MG63 (cell line): ENCODE measurements around the gene MEF2C. TPM values are rescaled to one million over a fixed set of nuclear protein-coding genes. Genes with fewer than 3 reads are reported as not detected.
A peak's percentile ranks its signal among the peaks of the same experiment; 100 is the strongest.

ENCODE experiments used
- DNase-seq: peaks from one replicate; pipeline ENCODE4 v3.0.0-alpha.2; 2020
- H3K27me3 ChIP-seq: fragments of 250-450 bp; sonication (Bioruptor Pico); 2 replicates; pipeline ENCODE4 v1.5.1; 2020; ENCODE audit warnings: mild to moderate bottlenecking, moderate library complexity
- H3K36me3 ChIP-seq: fragments of 250-450 bp; sonication (Bioruptor Pico); 2 replicates; pipeline ENCODE4 v1.5.1; 2020; ENCODE audit warnings: mild to moderate bottlenecking, moderate library complexity
- H3K4me3 ChIP-seq: fragments of 250-450 bp; sonication (Bioruptor Pico); 2 replicates; pipeline ENCODE4 v1.5.1; 2020; ENCODE audit warnings: mild to moderate bottlenecking, moderate library complexity
- H3K9me3 ChIP-seq: fragments of 250-450 bp; sonication (Bioruptor Pico); 2 replicates; pipeline ENCODE4 v1.5.1; 2020; ENCODE audit warnings: mild to moderate bottlenecking, moderate library complexity
- total RNA-seq: library from RNA; depleted of rRNA; stranded (reverse); fragments of >200 nt; shearing (Covaris generic); gene quantifications from 2 replicates; pipeline ENCODE4 v1.2.3, GENCODE V29; 2014; ENCODE audit warnings: low replicate concordance

MEF2C gene
- total RNA-seq, 1 experiment from 2014 or later: 9.5 TPM

- Histone ChIP-seq H3K36me3 (peaks cover 9% of the 10 kb centered on the region), H3K4me3 (no peak overlapping the region), H3K9me3 (no peaks in the 10 kb centered on the region), H3K27me3 (no peaks in the 10 kb centered on the region)
- peak; percentile 63 for DNase-seq
These were observed 56.1 kb downstream of the MEF2C start for GRCh38 chr5:88826646-88827585.

DNA sequence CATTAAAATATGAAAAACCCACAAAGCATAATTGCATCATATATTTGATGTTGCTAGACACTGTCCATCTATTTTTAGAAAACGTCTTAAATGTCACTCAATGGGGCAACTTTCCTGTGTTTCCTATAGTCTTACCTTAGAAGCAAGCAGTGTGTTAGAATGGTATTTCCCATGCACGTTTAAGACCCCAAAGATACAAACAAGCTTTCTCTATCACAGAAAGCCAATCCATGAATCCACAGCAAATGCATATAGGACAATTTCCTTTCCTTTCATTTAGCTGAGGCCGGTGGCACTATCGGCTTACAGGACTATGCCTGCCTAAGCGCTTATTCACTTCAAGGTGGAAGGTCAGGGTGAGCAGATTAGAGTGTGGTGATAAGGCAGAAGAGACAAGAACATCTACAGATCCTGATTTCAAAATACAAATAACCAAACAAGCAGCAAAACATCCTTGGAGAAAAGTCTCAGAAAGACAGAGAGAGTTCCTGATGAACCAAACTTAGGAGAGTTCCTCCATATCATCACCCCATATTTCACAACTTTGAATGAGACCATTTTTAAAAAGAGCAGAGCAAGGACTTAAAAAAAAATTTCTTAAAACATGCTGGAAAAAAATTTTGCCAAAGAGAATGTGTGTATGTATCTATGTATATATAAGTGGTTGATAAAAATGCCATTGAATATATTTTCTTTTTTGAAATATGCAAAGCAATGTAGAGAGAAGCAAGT lies 57.2 kb downstream of the MEF2C start:
- peak; percentile 26 for DNase-seq
- Histone ChIP-seq H3K27me3 (no peaks in the 10 kb centered on the region), H3K9me3 (no peaks in the 10 kb centered on the region), H3K4me3 (no peak overlapping the region), H3K36me3 (peaks cover 9% of the 10 kb centered on the region)

DNA sequence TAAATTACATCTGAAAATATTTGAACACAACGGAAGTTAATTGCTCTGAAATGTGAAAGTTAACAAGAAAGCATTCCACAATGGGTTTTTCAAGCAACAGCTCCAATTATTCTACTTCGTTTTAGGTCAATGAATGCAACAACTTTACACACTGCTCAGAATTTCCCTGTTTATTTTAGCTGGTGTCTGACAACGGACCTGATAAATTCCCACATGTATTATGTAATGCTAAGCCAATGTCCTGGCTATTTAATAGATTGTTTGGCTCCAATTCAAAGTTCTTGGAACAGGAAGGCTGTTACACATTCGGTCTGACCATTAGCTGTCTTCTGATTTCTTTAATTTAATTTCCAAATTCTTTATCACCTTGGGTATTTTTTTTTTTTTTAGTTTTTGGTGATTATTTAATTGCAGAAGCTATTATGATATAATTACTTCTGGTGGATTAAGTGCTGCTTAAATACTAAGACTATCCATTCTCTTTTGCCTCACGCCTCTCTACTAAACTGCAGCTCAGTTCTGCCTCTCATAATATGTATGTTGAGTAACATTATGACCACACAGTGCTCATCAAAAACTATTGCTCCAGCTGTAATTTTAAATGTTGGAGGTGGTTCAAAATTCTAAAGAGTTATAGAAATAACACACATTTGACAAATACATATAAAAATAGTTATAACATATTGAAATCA lies 57.9 kb downstream of the MEF2C start:
- Histone ChIP-seq H3K4me3 (peak overlapping the region; percentile 8; the same call in 1 of the 2 replicates), H3K9me3 (no peaks in the 10 kb centered on the region), H3K27me3 (no peaks in the 10 kb centered on the region), H3K36me3 (peaks cover 9% of the 10 kb centered on the region)
- DNase-seq: no peak

- H3K9me3 ChIP-seq: no peaks in the 10 kb centered on the region
- no peak for DNase-seq
- no peaks in the 10 kb centered on the region for H3K27me3 ChIP-seq
- peaks cover 9% of the 10 kb centered on the region for H3K36me3 ChIP-seq
- no peak overlapping the region for H3K4me3 ChIP-seq
These were observed 58.8 kb downstream of the MEF2C start for GRCh38 chr5:88824141-88824540.

DNA sequence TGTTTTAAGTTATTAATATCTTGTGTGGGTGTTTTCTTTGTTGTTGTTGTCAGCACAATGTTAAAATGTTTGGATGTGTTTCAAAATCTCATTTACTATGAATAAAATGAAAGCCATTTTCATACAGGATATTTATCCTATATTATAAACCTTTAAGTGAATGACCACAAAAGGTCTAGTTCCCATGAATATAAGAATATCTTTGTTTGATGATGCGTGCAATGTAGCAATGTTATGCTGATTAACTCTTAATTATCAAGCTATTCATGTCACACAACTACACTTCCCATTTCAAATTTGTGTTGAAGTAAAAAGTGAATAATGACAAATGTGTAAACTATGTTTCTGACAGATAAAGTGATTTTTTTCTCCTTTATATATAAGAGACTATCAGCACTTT lies 59.8 kb downstream of the MEF2C start:
- Histone ChIP-seq H3K27me3 (no peaks in the 10 kb centered on the region), H3K9me3 (no peaks in the 10 kb centered on the region), H3K4me3 (no peak overlapping the region), H3K36me3 (peaks cover 9% of the 10 kb centered on the region)
- DNase-seq: no peak

GRCh38 chr5:88821161-88821560 lies 61.8 kb downstream of the MEF2C start:
- H3K9me3 ChIP-seq: no peaks in the 10 kb centered on the region
- DNase-seq: no peak
- H3K4me3 ChIP-seq: no peak overlapping the region
- H3K36me3 ChIP-seq: peaks cover 11% of the 10 kb centered on the region
- H3K27me3 ChIP-seq: no peaks in the 10 kb centered on the region

GRCh38 chr5:88820581-88820980 lies 62.4 kb downstream of the MEF2C start:
- Histone ChIP-seq H3K9me3 (no peaks in the 10 kb centered on the region), H3K27me3 (no peaks in the 10 kb centered on the region), H3K36me3 (peaks cover 11% of the 10 kb centered on the region), H3K4me3 (no peak overlapping the region)
- DNase-seq: no peak

DNA sequence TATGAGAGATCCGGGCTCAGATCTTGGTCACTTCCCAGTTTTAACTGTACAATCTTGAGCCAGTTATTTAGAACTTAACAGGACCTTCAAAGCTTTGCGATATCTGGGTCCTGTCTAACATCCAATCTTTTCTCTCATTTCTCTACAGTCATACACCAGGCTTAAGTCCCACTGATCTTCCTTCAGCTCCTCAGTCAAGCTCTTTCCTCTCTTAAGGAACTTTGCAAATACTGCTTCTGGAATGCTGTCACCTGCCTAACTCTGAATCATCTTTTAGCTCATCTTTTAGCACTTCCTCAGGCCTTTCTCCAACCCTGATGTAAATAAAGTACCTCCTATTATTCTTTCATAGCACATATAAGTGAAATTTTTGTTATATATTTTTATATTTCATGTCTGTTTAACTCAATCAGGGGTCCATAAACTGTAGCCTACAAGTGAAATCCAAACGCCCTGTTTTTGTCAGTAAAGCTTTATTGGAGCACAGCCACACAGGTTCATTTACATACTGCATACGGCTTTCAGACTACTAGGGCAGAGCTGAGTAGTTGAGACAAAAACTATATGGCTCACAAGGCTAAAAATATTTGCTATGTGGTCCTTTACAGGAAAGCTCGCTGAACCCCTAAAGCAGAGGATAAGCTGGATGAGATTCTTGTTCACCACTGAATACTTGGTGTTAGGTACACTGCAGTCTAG lies 63.5 kb downstream of the MEF2C start:
- DNase-seq: no peak
- Histone ChIP-seq H3K4me3 (no peak overlapping the region), H3K27me3 (no peaks in the 10 kb centered on the region), H3K36me3 (peaks cover 11% of the 10 kb centered on the region), H3K9me3 (no peaks in the 10 kb centered on the region)

GRCh38 chr5:88818296-88818695 lies 64.7 kb downstream of the MEF2C start:
- Histone ChIP-seq H3K36me3 (peaks cover 10% of the 10 kb centered on the region), H3K27me3 (no peaks in the 10 kb centered on the region), H3K4me3 (no peak overlapping the region), H3K9me3 (no peaks in the 10 kb centered on the region)
- no peak for DNase-seq

GRCh38 chr5:88816195-88816594 lies 66.8 kb downstream of the MEF2C start:
- no peak for DNase-seq
- Histone ChIP-seq H3K36me3 (0 out of 2 replicates have a peak, but pooled peaks cover 2% of the 10 kb centered on the region), H3K4me3 (no peak overlapping the region), H3K9me3 (no peaks in the 10 kb centered on the region), H3K27me3 (no peaks in the 10 kb centered on the region)

- no peaks in the 10 kb centered on the region for H3K27me3 ChIP-seq
- no peak overlapping the region for H3K4me3 ChIP-seq
- DNase-seq: no peak
- H3K9me3 ChIP-seq: no peaks in the 10 kb centered on the region
- 0 out of 2 replicates have a peak, but pooled peaks cover 2% of the 10 kb centered on the region for H3K36me3 ChIP-seq
These were observed 67.8 kb downstream of the MEF2C start for GRCh38 chr5:88815050-88815789.

DNA sequence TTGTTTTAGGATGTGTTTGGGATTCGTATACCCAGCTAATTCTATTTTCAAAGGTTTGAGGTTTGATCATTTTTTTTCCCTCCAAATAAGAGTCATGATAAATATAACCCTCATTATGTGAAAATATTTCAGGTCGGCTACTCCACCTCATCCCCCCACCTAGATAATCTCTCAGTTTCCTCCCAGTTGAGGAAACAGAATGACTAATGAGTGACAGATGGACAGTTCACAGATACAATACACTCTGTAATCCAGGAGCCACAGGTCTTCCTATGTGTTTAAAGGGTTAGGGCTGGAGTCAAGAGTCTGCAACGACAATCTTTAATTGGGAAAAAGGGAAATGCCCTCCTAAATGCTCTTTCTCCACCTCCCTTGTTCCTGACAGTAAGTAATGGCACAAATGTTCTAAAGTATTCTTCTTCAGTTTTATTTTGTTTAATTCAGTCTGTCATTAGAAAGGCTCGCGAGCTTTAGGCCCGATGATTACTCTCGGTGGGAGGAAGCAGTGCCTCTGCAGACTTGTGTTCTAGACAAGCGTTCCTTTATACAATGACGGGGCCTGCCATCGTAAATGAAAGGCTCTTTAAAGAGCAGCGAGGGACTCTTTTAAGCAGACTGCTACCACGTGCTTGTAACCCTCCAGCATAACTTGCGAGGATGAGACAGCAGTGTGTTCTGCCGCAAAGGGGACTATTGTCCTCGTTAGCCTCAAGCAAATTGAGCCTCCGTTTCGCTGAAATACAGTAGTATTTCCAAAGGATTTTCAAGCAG lies 69.0 kb downstream of the MEF2C start:
- H3K27me3 ChIP-seq: no peaks in the 10 kb centered on the region
- 0 out of 2 replicates have a peak, but pooled peaks cover 2% of the 10 kb centered on the region for H3K36me3 ChIP-seq
- DNase-seq: no peak
- H3K9me3 ChIP-seq: no peaks in the 10 kb centered on the region
- H3K4me3 ChIP-seq: no peak overlapping the region

GRCh38 chr5:88813244-88813643 lies 69.7 kb downstream of the MEF2C start:
- DNase-seq: no peak
- no peaks in the 10 kb centered on the region for H3K27me3 ChIP-seq
- H3K4me3 ChIP-seq: no peak overlapping the region
- H3K9me3 ChIP-seq: no peaks in the 10 kb centered on the region
- 0 out of 2 replicates have a peak, but pooled peaks cover 2% of the 10 kb centered on the region for H3K36me3 ChIP-seq

DNA sequence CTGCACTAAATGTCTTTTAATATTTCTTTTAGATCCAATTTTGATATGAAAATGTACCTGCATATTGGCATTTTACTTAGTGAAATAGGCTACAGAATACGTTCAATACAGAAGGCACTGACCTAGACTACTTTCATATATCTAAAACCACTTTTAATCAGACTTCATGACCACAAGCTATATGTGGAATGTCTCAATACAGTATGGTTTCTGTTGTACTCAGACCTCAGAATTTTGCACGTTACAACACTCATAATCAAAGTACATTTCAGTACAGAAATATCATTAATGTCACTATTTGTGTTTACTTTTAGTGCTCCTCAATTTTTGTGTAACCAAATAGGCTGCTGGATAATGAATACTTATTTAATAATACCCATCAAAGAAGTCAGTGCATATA lies 74.8 kb downstream of the MEF2C start:
- Histone ChIP-seq H3K4me3 (no peak overlapping the region), H3K9me3 (no peaks in the 10 kb centered on the region), H3K36me3 (peaks cover 7% of the 10 kb centered on the region), H3K27me3 (no peaks in the 10 kb centered on the region)
- no peak for DNase-seq

GRCh38 chr5:88807327-88807726 lies 75.7 kb downstream of the MEF2C start:
- H3K27me3 ChIP-seq: no peaks in the 10 kb centered on the region
- no peak overlapping the region for H3K4me3 ChIP-seq
- DNase-seq: no peak
- H3K36me3 ChIP-seq: peaks cover 14% of the 10 kb centered on the region
- H3K9me3 ChIP-seq: no peaks in the 10 kb centered on the region
